Measurements from ENCODE around the gene GPR17. TPM values are rescaled to one million over a fixed set of nuclear protein-coding genes. Genes with fewer than 3 reads are reported as not detected.
A peak's percentile ranks its signal among the peaks of the same experiment; 100 is the strongest.

GPR17 gene
- total RNA-seq, 4 donors from 2014 or later, result not detected

GRCh38 chr2:127700527-127701192 is 54.7 kb downstream of the GPR17 start:
- peak; percentile 41 for DNase-seq (ENCODE audit: low spot score)
- no peak for TF ChIP-seq CTCF (IDR thresholded peaks at IDR 0.05)
- no peak for ATAC-seq (ENCODE audit: low FRiP score)

- ATAC-seq (ENCODE audit: low FRiP score) (peak; percentile 92), DNase-seq (ENCODE audit: low spot score) (peak; percentile 51)
- no peak for TF ChIP-seq CTCF (IDR thresholded peaks at IDR 0.05)
These were observed 55.3 kb downstream of the GPR17 start, which contains the start of gene SFT2D3 for GRCh38 chr2:127701193-127701650. TSS of gene SFT2D3 (plus strand) at chr2:127701497. CDS start at chr2:127701529, 32 bp downstream.

GRCh38 chr2:127701651-127702394 is 55.9 kb downstream of the GPR17 start:
- TF ChIP-seq CTCF (IDR thresholded peaks at IDR 0.05), result peak in 1 of 3 donors; percentile 39
- ATAC-seq (ENCODE audit: low FRiP score) (peak; percentile 86), DNase-seq (ENCODE audit: low spot score) (no peak)

Other genes starting within 250 kb of the GPR17 start
- not detected for gene PROC, start 227.7 kb upstream of the GPR17 start, total RNA-seq
- 10 to 100 TPM; 29.0 to 46.7 (median 31.0) TPM for gene IWS1, start 119.7 kb upstream of the GPR17 start, total RNA-seq
- 1 to 10 TPM in 1 of 4 donors, under 1 TPM in 3; 0.12 to 1.3 (median 0.42) TPM for gene MYO7B, start 110.5 kb upstream of the GPR17 start, total RNA-seq
- 10 to 100 TPM in 3 of 4 donors, 1 to 10 TPM in 1; 9.7 to 97.3 (median 22.4) TPM for gene LIMS2, start 29.4 kb downstream of the GPR17 start, total RNA-seq
- 10 to 100 TPM in 1 of 4 donors, 1 to 10 TPM in 3; 4.4 to 11.7 (median 5.1) TPM for gene SFT2D3, start 55.3 kb downstream of the GPR17 start, total RNA-seq
- gene WDR33, start 165.0 kb downstream of the GPR17 start, total RNA-seq, result 10 to 100 TPM; 25.8 to 53.3 (median 38.0) TPM
- gene POLR2D, start 212.0 kb downstream of the GPR17 start, total RNA-seq, result 10 to 100 TPM; 10.0 to 21.1 (median 12.8) TPM
- 10 to 100 TPM; 18.3 to 26.1 (median 21.6) TPM for gene AMMECR1L, start 239.8 kb downstream of the GPR17 start, total RNA-seq

All from omental fat pad (tissue), 4 donors.